ENCODE measurements around the gene SPATA17.

DNA sequence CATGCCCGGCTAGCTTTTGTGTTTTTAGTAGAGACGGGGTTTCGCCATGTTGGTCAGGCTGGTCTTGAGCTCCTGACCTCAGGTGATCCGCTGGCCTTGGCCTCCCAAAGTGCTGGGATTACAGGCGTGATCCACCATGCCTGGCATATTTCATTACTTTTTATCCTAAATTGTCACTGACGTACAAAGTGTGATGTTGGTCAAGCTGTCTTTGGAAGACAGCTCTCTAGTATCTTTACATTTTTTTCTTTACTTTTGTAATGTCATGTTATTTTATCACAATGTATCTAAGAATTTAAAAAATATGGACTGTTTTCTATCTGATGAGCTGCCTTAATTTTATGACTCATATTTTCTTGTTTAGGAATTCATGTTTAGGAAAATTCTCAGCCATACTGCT lies 72.2 kb downstream of the SPATA17 start:
- TF ChIP-seq EZH2 (IDR thresholded peaks at IDR 0.05; ENCODE audit: insufficient read depth, poor library complexity, severe bottlenecking) (no peak), EZH2phosphoT487 (IDR thresholded peaks at IDR 0.05; ENCODE audit: insufficient read depth, low read depth) (no peak)
